ENCODE results near the gene DDX5. TPM values are rescaled to one million over a fixed set of nuclear protein-coding genes. Genes with fewer than 3 reads are reported as not detected.

DDX5 gene
- total and polyA plus RNA-seq, 2 of the 13 experiments (the other 11 are each of a cell fraction or from before 2014, with no cell fraction given) = 503 to 684 TPM

DNA sequence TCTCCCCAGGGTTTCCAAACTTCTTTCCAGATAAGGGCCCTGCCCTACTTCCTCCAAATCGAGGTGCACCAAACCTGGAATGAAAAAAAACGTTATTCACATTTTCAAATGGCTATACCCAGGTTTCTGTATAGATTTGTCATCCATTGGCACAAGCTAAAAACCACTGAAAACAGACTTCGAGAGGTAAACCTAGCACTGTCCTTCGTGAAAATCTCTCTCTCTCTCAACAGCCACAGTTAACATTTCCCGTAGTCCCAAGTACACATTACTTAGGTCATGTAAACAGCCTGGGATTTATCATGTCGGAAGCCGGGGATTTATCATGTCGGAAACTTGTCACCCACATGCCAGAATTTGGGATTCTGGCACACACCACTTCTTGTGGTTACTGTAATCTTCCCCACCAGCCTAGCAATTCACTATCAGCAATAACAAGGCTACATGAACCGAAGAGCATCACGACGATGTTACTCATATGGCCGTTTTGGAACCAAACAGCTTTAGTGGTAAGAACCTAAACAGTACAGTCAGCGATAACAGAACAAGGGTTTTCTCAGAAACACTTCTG, 1.2 kb downstream of the DDX5 start (continued):
- TF ChIP-seq AFF4 (CRISPR knock-in tag; IDR thresholded peaks at IDR 0.05) (no peak), TERF1 (CRISPR knock-in tag; IDR thresholded peaks at IDR 0.05) (no peak), ERF (CRISPR knock-in tag; IDR thresholded peaks at IDR 0.05) (no peak), REL (CRISPR knock-in tag; conservative IDR thresholded peaks at IDR 0.05) (0 out of 2 replicates have a peak, but pooled peaks have one; percentile 6), ZSCAN29 (CRISPR knock-in tag; conservative IDR thresholded peaks at IDR 0.05) (0 out of 2 replicates have a peak, but pooled peaks have one; percentile 34), CCAR2 (optimal IDR thresholded peaks at IDR 0.05; ENCODE audit: low read depth, low read length) (no peak), ZFP1 (CRISPR knock-in tag; IDR thresholded peaks at IDR 0.05) (no peak), KMT2B (CRISPR knock-in tag; IDR thresholded peaks at IDR 0.05) (no peak), HDAC2 (CRISPR knock-in tag; IDR thresholded peaks at IDR 0.05) (0 out of 2 replicates have a peak, but pooled peaks have one; percentile 7), ZMYM2 (CRISPR knock-in tag; IDR thresholded peaks at IDR 0.05) (no peak), HNF1B (CRISPR knock-in tag; IDR thresholded peaks at IDR 0.05) (peak; percentile 35; the same call in 1 of the 2 replicates), TARDBP (CRISPR knock-in tag; IDR thresholded peaks at IDR 0.05) (peak; percentile 32; the same call in 1 of the 2 replicates), ZNF44 (CRISPR knock-in tag; IDR thresholded peaks at IDR 0.05) (no peak), CAMTA2 (CRISPR knock-in tag; IDR thresholded peaks at IDR 0.05; ENCODE audit: borderline replicate concordance) (no peak), ZNF337 (CRISPR knock-in tag; IDR thresholded peaks at IDR 0.05; ENCODE audit: borderline replicate concordance, low read depth) (0 out of 2 replicates have a peak, but pooled peaks have one; percentile 23), HES4 (CRISPR knock-in tag; IDR thresholded peaks at IDR 0.05; ENCODE audit: borderline replicate concordance) (no peak), ZNF260 (CRISPR knock-in tag; IDR thresholded peaks at IDR 0.05; ENCODE audit: borderline replicate concordance, low read depth) (no peak), BORCS8-MEF2B (CRISPR knock-in tag; IDR thresholded peaks at IDR 0.05) (no peak)
- TF ChIP-seq, protein P1, sequence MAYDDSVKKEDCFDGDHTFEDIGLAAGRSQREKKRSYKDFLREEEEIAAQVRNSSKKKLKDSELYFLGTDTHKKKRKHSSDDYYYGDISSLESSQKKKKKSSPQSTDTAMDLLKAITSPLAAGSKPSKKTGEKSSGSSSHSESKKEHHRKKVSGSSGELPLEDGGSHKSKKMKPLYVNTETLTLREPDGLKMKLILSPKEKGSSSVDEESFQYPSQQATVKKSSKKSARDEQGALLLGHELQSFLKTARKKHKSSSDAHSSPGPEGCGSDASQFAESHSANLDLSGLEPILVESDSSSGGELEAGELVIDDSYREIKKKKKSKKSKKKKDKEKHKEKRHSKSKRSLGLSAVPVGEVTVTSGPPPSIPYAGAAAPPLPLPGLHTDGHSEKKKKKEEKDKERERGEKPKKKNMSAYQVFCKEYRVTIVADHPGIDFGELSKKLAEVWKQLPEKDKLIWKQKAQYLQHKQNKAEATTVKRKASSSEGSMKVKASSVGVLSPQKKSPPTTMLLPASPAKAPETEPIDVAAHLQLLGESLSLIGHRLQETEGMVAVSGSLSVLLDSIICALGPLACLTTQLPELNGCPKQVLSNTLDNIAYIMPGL (CRISPR knock-in tag; IDR thresholded peaks at IDR 0.05; ENCODE audit: borderline replicate concordance in 1 of 2, low read depth in 1 of 2) = 0 out of 4 replicates have a peak, but pooled peaks of 1 of the 2 experiments have one; percentile 49

All from HepG2 (cell line).